ENCODE data around the gene DTNA.

DNA sequence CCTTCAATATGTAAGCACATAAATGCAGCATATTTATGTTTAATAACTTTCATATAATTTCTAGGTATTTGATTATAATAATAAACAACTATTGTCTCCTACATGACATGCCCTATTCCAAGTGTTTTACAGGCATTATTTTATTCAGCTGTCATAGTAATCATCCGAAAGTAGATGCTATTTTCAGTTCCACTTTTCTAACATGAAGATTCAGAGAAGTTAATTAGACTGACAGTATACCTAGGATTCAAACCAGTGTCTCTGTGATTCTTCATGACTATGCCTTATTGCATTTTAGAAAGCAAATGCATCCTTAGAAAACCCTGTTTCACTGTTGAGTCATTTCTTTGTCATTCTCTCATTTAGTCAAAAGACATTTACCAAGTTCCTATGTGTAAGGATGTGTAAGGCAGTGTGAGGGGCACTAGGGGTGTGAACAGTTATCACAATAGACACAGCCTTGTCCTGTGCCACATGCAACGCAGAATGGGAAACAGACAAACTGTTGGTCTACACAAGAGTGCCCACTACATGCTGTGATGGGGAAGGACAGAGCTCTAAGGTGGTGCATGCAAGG lies 79.8 kb downstream of the DTNA start:
- no peak for TF ChIP-seq POLR2A (IDR thresholded peaks at IDR 0.05; ENCODE audit: low read length)
- TF ChIP-seq GATA1 (IDR thresholded peaks at IDR 0.05; ENCODE audit: low read depth, low read length), result no peak

Measured in erythroblast (primary cell).